Uterus (tissue), 2 donors: Measurements from ENCODE around the gene EPHA4.

Experiments
- POLR2A ChIP-seq, 2 donors: fragments of 450-650 bp; IDR thresholded peaks; one replicate each; pipeline ENCODE4 v1.6.1; 2016; ENCODE audit warnings: antibody characterized with exemption in 2 of 2, mild to moderate bottlenecking in 1 of 2, moderate library complexity in 1 of 2
- TF ChIP-seq, protein P1 (sequence below), 4 experiments: fragments of 200-600 bp in 2 of 4; fragments of 450-650 bp in 2 of 4; sonication (generic) in 2 of 4; IDR thresholded peaks; one replicate each; pipeline ENCODE4 v1.5.1; 2016 to 2019; ENCODE audit warnings: antibody characterized with exemption in 4 of 4, mild to moderate bottlenecking in 2 of 4, moderate library complexity in 1 of 4

DNA sequence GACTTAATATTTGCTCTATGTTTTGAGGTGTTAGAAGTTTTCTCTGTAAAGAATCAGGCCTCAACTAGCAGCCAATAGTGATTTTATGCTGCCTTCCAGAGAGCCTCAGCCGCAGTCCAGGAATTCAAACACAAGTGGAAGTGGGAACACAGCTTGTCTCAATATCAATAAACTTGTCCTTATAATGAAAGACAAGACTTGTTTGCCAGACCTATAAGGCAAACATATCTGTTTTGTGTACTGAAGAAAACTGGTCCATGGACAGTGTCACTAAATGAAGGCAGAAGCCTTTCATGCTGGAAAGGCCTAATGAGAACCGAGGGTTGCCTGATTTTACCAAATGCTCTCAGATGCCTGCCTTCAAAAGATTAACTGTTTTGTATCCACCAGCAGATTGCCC is 182.2 kb downstream of the EPHA4 start:
- TF ChIP-seq, protein P1, sequence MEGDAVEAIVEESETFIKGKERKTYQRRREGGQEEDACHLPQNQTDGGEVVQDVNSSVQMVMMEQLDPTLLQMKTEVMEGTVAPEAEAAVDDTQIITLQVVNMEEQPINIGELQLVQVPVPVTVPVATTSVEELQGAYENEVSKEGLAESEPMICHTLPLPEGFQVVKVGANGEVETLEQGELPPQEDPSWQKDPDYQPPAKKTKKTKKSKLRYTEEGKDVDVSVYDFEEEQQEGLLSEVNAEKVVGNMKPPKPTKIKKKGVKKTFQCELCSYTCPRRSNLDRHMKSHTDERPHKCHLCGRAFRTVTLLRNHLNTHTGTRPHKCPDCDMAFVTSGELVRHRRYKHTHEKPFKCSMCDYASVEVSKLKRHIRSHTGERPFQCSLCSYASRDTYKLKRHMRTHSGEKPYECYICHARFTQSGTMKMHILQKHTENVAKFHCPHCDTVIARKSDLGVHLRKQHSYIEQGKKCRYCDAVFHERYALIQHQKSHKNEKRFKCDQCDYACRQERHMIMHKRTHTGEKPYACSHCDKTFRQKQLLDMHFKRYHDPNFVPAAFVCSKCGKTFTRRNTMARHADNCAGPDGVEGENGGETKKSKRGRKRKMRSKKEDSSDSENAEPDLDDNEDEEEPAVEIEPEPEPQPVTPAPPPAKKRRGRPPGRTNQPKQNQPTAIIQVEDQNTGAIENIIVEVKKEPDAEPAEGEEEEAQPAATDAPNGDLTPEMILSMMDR (IDR thresholded peaks at IDR 0.05) = no peak
- no peak for TF ChIP-seq POLR2A (IDR thresholded peaks at IDR 0.05)
